GM19372 (cell line): ENCODE results near the gene YY1AP1.
"Not testable (repeated sequence)": the region's sequence is repeated elsewhere in the genome, so short reads cannot be mapped to it uniquely, and the experiment has no call there.

Experiments used
- ATAC-seq: cut with Tn5 transposase; IDR thresholded peaks from one replicate; pipeline ENCODE4 v1.9.1; 2021; ENCODE audit warnings: mild to moderate bottlenecking, low read depth, moderate library complexity; ENCODE audit not compliant: unreplicated experiment

Gene YY1AP1

DNA sequence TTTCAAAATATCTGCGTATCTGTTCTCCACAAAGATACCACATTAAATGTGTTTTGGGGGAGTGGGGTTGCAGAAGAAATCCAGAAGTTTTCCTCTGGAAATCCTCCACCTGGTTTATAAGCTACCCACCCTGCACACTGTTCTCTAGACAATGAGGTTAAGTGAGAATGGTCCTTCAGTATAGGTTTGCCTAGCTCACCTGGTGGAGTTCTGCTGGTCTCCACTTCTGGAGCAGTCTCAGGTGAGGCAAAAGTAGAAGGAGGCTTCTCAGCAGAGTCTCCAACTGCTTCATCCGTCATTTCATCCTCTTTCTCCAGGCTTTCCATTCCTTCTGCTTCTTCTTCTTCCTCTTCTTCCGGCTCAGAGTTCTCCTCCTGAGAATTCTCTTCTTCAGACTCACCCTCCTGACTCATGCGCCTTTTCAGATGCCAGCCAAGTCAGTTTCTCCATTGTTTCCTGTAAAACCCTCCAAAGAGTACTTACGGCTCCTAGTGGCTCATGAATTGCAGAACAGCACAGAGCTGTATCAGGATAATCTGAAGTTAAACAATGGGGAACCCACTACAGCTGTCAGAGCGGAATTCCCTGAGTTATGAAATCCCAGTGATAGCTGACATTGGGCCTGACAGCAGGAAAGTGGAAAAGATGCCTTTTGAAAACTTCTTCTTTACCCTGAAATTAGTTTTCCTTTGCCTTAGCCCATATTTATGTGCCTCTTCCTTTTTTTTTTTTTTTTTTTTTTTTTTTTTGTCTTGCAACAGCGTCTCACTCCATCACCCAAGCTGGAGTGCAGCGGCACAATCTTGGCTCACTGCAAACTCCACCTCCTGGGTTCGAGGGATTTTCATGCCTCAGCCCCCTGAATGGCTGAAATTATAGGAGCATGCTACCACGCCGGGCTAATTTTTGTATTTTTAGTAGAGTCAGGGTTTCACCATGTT is 40.1 kb downstream of the YY1AP1 start:
- ATAC-seq: no peak

DNA sequence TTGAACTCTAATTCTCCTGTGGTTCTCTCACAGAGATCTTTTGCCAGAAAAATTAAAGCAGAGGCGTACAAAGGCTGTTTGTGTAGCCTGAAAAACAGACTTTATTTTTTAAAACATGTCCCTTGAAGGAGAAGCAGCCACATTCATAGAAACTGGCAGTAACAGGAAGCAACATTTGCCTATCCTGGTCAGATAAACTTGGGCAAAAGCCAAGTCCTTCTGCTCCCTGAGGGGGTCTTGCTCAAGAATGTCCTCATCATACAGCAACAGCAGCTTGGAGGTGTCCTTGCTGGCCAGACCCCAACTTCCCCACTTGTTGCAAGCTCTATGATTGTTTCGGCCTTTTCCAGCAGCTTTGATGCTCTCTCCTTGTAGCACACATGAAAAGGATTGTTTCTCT is 42.3 kb downstream of the YY1AP1 start:
- ATAC-seq: no peak

- no peak for ATAC-seq
These were observed 42.9 kb downstream of the YY1AP1 start for GRCh38 chr1:155645648-155646047.

DNA sequence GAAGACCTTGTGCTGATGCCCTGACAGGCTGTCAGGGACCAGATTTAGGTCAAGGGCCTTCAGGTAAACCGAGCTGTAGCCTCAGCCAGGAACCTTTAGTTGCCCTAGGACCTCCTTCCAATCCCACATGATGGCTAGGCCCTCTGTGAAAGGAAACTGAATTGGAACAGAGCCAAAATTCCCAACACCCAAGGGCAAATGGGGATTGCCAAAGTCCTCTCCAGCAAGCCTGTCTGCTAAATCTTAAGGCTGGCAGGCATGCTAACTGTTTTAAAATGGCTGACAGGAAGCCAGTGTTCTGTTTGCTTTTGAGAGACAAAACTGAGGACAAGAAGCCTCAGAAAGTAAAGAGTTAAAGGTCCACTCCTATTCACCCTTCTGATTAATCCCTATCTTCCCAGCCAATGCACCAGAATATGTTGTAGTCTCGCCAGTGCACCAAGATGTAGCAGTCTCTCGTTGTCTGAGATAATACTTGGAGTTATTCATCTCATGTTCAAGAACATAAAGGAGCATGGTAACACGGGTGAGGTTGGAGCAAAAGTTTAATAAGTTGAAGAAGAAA is 43.5 kb downstream of the YY1AP1 start:
- no peak for ATAC-seq

GRCh38 chr1:155643230-155643629 is 45.3 kb downstream of the YY1AP1 start:
- ATAC-seq: no peak

- ATAC-seq: not testable (repeated sequence)
These were observed 45.9 kb downstream of the YY1AP1 start for GRCh38 chr1:155642559-155643180.

- ATAC-seq: no peak
These were observed 48.2 kb downstream of the YY1AP1 start for GRCh38 chr1:155640367-155640766.

DNA sequence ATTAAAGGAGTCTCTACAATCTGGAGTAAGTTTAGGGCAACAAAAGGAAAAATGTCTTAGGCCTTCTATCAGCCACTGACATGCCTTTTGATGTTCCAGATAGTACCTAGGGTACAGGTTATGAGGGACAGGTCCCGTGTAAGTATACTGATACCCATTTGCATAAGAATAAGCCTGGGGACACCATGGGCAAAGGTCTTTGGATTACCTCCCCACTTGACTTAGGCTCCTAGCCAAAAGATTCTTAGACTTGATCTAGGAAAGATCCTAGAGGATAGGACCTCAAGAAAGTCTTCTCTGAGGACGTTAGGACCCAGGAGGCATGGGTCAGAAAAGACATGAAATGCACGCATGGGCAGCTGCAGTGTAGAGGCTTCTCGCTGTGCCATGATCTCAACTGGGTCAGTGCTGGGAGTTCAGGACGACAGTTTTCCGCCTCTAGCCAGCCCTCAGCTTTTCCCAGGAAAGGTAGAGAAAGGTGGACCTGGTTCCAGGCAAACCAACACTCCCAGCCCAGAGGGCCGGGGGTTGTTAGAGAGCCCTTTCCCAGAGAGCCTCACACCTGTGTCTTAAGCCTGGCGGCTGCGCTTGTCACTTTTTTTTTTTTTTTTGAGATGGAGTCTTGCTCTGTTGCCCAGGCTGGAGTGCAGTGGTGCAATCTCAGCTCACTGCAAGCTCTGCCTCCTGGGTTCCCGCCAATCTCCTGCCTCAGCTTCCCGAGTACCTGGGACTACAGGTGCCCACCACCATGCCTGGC is 52.0 kb downstream of the YY1AP1 start:
- ATAC-seq: no peak

GRCh38 chr1:155626428-155626827 is 62.1 kb downstream of the YY1AP1 start:
- ATAC-seq: not testable (repeated sequence)

GRCh38 chr1:155623357-155623756 is 65.2 kb downstream of the YY1AP1 start:
- ATAC-seq: no peak

- ATAC-seq: no peak
These were observed 66.4 kb downstream of the YY1AP1 start for GRCh38 chr1:155622191-155622590.

GRCh38 chr1:155613226-155613625 is 75.3 kb downstream of the YY1AP1 start:
- not testable (repeated sequence) for ATAC-seq

DNA sequence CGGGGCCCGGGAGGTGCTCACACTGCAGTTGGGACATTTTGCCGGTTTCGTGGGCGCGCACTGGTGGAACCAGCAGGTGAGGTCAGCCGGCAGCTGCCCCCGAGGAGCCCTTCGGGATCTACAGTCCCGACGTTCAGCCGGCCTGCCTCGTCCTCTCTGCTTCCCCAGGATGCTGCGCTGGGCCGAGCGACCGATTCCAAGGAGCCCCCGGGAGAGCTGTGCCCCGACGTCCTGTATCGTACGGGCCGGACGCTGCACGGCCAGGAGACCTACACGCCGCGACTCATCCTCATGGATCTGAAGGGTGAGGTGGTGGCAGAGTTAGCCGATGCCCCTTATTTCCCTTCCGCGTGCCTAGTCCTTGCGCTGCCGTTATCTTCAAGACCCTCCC is 78.3 kb downstream of the YY1AP1 start:
- peak; percentile 23 for ATAC-seq

GRCh38 chr1:155609515-155610256 is 78.9 kb downstream of the YY1AP1 start, which contains the start of gene MSTO1:
Gene MSTO1, plus strand, starts transcription at chr1:155610218. Its CDS starts 31 bp downstream, at chr1:155610249.
- peak; percentile 88 for ATAC-seq
